Uterus (tissue), 2 donors: ENCODE results near the gene ARPC2.

Source experiments
- POLR2A ChIP-seq, 2 donors: fragments of 450-650 bp; IDR thresholded peaks; one replicate each; pipeline ENCODE4 v1.6.1; 2016; ENCODE audit warnings: antibody characterized with exemption in 2 of 2, mild to moderate bottlenecking in 1 of 2, moderate library complexity in 1 of 2
- TF ChIP-seq, protein P1 (sequence below), 4 experiments: fragments of 200-600 bp in 2 of 4; fragments of 450-650 bp in 2 of 4; sonication (generic) in 2 of 4; IDR thresholded peaks; one replicate each; pipeline ENCODE4 v1.5.1; 2016 to 2019; ENCODE audit warnings: antibody characterized with exemption in 4 of 4, mild to moderate bottlenecking in 2 of 4, moderate library complexity in 1 of 4

- TF ChIP-seq, protein P1, sequence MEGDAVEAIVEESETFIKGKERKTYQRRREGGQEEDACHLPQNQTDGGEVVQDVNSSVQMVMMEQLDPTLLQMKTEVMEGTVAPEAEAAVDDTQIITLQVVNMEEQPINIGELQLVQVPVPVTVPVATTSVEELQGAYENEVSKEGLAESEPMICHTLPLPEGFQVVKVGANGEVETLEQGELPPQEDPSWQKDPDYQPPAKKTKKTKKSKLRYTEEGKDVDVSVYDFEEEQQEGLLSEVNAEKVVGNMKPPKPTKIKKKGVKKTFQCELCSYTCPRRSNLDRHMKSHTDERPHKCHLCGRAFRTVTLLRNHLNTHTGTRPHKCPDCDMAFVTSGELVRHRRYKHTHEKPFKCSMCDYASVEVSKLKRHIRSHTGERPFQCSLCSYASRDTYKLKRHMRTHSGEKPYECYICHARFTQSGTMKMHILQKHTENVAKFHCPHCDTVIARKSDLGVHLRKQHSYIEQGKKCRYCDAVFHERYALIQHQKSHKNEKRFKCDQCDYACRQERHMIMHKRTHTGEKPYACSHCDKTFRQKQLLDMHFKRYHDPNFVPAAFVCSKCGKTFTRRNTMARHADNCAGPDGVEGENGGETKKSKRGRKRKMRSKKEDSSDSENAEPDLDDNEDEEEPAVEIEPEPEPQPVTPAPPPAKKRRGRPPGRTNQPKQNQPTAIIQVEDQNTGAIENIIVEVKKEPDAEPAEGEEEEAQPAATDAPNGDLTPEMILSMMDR (IDR thresholded peaks at IDR 0.05) = no peak
- no peak for TF ChIP-seq POLR2A (IDR thresholded peaks at IDR 0.05)
Measured at GRCh38 chr2:218229239-218229638, 12.2 kb downstream of the ARPC2 start.
